ENCODE data around the gene HS6ST3. TPM values are rescaled to one million over a fixed set of nuclear protein-coding genes. Genes with fewer than 3 reads are reported as not detected.

Gene HS6ST3
- total RNA-seq, 2 donors from 2014 or later: 0.02 to 0.13 TPM

GRCh38 chr13:96119921-96120320 is 30.0 kb downstream of the HS6ST3 start:
- no peak for DNase-seq
- Histone ChIP-seq H3K27me3 (no peaks in the 10 kb centered on the region), H3K9ac (ENCODE audit: low read depth in 2 of 2, low read length in 2 of 2) (no peak overlapping the region), H3K4me3 (no peak overlapping the region), H3K4me1 (no peaks in the 10 kb centered on the region), H3K36me3 (no peaks in the 10 kb centered on the region), H3K27ac (no peak overlapping the region), H3K9me3 (no peaks in the 10 kb centered on the region)
- TF ChIP-seq, protein P1, sequence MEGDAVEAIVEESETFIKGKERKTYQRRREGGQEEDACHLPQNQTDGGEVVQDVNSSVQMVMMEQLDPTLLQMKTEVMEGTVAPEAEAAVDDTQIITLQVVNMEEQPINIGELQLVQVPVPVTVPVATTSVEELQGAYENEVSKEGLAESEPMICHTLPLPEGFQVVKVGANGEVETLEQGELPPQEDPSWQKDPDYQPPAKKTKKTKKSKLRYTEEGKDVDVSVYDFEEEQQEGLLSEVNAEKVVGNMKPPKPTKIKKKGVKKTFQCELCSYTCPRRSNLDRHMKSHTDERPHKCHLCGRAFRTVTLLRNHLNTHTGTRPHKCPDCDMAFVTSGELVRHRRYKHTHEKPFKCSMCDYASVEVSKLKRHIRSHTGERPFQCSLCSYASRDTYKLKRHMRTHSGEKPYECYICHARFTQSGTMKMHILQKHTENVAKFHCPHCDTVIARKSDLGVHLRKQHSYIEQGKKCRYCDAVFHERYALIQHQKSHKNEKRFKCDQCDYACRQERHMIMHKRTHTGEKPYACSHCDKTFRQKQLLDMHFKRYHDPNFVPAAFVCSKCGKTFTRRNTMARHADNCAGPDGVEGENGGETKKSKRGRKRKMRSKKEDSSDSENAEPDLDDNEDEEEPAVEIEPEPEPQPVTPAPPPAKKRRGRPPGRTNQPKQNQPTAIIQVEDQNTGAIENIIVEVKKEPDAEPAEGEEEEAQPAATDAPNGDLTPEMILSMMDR (IDR thresholded peaks at IDR 0.05): no peak
- intact Hi-C loops (cut with DNase I): no loop called here

- DNase-seq: no peak
- Histone ChIP-seq H3K27ac (no peak overlapping the region), H3K9me3 (no peaks in the 10 kb centered on the region), H3K9ac (ENCODE audit: low read depth in 2 of 2, low read length in 2 of 2) (no peak overlapping the region), H3K4me3 (no peak overlapping the region), H3K36me3 (no peaks in the 10 kb centered on the region), H3K4me1 (no peaks in the 10 kb centered on the region), H3K27me3 (no peaks in the 10 kb centered on the region)
- intact Hi-C loops (cut with DNase I): no loop called here
- TF ChIP-seq, protein P1 (IDR thresholded peaks at IDR 0.05): no peak
These were observed 41.0 kb downstream of the HS6ST3 start for GRCh38 chr13:96130818-96131340.

DNA sequence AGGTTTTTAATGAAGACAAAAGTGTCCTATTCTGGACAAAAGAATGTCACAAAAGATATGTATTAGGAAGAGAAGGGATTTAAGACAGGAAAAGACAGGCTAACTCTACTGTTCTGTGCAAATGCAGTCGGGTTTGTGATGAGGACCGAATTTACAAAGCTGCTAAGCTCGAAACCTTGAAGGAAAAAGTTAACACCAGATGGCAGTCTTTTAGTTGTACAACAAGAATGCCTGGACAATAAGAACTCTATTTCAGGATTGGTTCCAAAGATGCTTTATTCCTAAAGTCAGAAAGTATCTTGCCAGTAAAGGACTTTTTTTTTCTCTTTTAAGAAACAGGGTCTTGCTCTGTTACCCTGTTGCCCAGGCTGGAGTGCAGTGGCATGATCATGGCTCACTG is 51.1 kb downstream of the HS6ST3 start:
- Histone ChIP-seq H3K9me3 (no peaks in the 10 kb centered on the region), H3K27me3 (no peaks in the 10 kb centered on the region), H3K4me1 (no peaks in the 10 kb centered on the region), H3K9ac (ENCODE audit: low read depth in 2 of 2, low read length in 2 of 2) (no peak overlapping the region), H3K36me3 (no peaks in the 10 kb centered on the region), H3K4me3 (no peak overlapping the region), H3K27ac (no peak overlapping the region)
- intact Hi-C loops (cut with DNase I): no loop called here
- TF ChIP-seq, protein P1 (IDR thresholded peaks at IDR 0.05): no peak
- DNase-seq: no peak

- intact Hi-C loops (cut with DNase I): no loop called here
- Histone ChIP-seq H3K4me3 (no peak overlapping the region), H3K36me3 (no peaks in the 10 kb centered on the region), H3K9ac (ENCODE audit: low read depth in 2 of 2, low read length in 2 of 2) (no peak overlapping the region), H3K4me1 (no peaks in the 10 kb centered on the region), H3K9me3 (no peaks in the 10 kb centered on the region), H3K27ac (no peak overlapping the region), H3K27me3 (no peaks in the 10 kb centered on the region)
- no peak for DNase-seq
- TF ChIP-seq, protein P1 (IDR thresholded peaks at IDR 0.05): no peak
These were observed 69.8 kb downstream of the HS6ST3 start for GRCh38 chr13:96159725-96160124.

- no peak overlapping the region for H3K4me3 ChIP-seq
- no peak overlapping the region for H3K9ac ChIP-seq (ENCODE audit: low read depth in 2 of 2, low read length in 2 of 2)
- H3K36me3 ChIP-seq: no peaks in the 10 kb centered on the region
- H3K4me1 ChIP-seq: no peaks in the 10 kb centered on the region
- H3K27ac ChIP-seq: no peak overlapping the region
- H3K27me3 ChIP-seq: no peaks in the 10 kb centered on the region
- DNase-seq: no peak
- intact Hi-C loops (cut with DNase I): no loop called here
- H3K9me3 ChIP-seq: no peaks in the 10 kb centered on the region
- TF ChIP-seq, protein P1 (IDR thresholded peaks at IDR 0.05): no peak
These were observed 71.2 kb downstream of the HS6ST3 start for GRCh38 chr13:96161141-96161540.

All from colonic mucosa (tissue), 4 donors.